GM18507 (cell line): Measurements from ENCODE around the gene NKIRAS2.

Experiments used
- DNase-seq: peaks from one replicate; pipeline ENCODE4 v3.0.0; 2011; ENCODE audit warnings: low read depth; ENCODE audit not compliant: insufficient read length; ENCODE audit errors: extremely low spot score
- FAIRE-seq: peaks from 2 replicates; lab custom pipeline; 2011; peaks lifted over from hg19 to GRCh38; lab: Jason Lieb, UNC

The NKIRAS2 gene

DNA sequence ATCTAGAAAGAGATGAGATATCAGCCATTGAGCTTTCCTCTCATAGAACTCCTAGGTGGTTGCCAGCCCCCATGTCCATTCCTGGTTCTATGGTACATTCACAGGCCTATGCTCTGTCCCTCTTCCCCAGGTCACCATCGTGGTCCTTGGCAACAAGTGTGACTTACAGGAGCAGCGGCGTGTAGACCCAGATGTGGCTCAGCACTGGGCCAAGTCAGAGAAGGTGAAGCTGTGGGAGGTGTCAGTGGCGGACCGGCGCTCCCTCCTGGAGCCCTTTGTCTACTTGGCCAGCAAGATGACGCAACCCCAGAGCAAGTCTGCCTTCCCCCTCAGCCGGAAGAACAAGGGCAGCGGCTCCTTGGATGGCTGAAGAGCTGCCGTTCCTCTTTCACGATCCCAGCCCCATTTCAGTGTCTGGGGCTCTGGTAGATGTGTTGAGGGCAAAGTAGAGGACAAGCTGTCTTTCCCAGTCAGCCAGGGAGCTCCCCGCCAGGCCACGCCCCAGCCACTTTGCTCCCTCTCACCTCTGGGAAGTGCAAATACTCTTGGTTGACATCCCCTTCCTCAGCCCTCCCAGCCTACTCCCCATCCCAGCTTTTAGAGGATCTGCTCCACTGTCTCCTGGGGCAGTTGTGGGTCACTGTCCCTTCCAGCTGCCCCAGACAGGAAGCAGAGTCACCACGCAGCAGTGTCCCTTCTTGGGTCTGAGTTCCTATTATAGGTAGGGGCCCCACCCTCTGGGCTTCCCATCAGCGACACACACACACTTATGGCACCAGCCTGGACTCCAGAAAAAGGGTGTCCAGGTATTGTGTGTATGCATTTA is 3.8 kb downstream of the NKIRAS2 start:
- FAIRE-seq (no peak), DNase-seq (no peak)

GRCh38 chr17:42025191-42025579 is 5.3 kb downstream of the NKIRAS2 start:
- FAIRE-seq = no peak
- DNase-seq = no peak

DNA sequence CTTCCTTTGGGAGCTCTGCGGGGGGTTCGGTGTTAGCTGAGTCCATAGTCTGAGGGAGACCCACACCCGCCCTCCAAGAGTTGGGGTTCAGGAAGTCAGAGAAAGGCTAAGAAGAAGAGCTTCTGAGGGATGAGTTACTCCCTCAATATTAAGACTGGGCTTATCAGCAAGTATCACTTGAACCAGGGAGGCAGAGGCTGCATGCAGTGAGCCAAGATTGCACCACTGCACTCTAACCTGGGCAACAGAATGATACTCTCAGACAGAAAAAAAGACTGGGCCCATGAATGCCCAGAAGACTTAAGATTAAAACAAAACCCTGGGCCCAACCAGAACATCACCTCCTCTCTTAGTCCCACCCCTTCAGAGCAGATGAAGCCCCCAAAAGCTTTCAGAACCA is 6.0 kb downstream of the NKIRAS2 start:
- DNase-seq = no peak

DNA sequence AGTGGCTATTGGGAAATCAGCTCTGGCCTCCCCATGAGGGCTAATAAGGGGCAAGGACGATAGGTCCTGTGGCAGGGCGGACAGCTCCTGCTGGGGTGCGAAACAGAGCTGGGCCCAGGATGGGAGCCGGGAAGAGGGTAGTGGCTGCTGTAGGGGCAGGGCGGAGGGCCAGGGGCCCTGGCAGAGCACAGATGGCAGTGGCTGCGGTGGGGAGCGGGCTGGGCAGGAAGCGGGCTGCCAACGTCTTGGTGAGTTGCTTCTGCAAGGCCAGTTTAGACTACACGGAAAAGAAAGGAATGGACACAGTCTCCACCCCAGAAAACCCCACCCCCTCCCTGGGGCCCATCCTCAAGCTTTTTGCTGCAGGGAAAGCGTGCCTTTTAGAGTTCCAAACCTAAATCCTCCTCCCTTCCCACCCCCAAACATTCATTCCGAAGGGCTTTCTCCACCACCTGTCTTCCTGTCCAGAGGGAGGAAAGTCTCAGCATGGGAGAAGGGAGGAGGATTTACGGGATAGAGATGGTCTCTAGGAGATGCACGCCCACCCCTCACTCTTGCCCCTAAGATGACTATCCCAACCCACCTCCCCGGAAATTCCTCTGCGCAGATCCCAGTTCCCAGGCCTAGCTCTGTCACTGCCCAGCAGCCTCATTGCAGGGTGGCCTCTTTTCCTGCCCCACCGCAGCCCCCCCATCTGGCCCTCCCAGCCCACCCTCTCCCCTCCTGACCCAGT is 7.1 kb downstream of the NKIRAS2 start:
- DNase-seq (no peak), FAIRE-seq (no peak)

More for the DNA sequence above, 6.0 kb downstream of the NKIRAS2 start:
- FAIRE-seq = no peak

DNA sequence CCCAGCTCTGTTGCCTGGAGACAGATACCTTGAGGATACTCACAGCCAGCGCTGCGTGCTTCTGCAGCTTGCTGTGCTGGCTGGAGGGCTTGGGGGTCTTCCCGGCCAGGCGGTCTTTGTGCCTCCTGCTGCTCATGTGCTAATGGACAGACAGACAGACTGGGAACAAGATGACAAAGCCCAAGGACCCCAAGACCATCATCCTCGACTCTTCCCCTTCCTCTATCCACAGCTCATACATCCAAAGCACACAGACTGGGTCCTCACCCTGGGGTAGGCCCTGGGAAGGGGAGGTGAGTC is 7.7 kb downstream of the NKIRAS2 start:
- FAIRE-seq (no peak), DNase-seq (no peak)

DNA sequence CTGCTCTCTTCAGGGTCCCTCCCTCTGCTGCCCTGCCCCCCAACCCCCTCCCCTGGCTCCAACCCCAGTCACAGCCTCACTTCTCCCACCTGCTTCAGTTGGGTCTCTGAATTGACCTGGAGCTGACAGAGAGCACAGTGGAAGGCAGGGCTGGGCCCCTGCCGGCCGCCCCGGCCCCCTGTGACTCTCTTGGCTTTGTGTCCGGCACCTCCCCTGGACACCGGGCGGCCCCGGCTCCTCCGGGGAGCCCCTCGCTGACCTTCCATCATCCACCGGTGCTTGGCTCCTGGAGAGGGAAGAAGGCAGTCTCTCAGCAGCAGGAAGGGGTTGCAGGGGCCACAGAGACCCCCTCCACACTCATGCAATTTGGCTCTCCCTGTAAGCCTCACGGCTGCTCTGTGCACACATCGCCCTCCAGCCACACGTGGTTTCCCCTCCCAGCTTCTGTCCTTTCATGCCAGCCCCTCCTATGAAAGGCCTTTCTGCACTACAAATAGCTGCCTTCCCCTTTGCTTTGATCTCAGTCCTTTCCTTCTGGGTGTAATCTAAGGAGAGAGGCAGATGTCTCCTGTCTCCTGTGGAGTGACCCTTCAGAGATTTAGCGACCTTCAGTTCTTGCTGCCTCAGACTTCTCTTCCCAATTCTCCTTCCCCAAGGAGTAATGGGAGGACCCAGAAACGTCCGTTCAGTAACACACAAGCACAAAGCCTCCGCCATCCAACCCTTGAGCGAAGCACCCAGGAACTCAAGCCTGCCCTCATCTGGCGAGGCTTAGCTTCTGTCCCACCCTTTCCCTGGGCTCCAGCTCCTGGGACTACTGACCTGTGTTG is 8.3 kb downstream of the NKIRAS2 start:
- DNase-seq = no peak
- no peak for FAIRE-seq

- DNase-seq = no peak
- FAIRE-seq = no peak
Observed at GRCh38 chr17:42028791-42029127, 8.9 kb downstream of the NKIRAS2 start.

DNA sequence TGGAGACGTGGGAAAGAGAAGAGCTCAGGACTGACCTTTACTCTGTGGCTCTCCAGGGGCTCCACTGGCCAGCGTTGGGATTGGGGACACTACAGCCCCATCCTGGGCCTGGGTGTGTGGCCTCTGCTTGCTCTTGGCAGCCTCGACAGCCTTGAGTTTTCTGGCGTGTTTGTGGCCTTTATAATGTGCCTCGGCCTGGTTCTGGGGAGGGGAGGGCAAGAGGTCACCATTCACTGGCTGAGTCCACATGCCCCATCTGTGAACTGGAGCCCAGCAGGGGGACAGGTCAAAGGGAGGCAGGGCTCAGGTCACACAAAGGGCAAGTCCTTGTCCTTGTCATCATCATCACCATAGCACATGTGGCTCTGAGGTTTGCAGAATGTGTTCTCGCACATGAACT is 11.7 kb downstream of the NKIRAS2 start:
- DNase-seq (no peak), FAIRE-seq (no peak)

DNA sequence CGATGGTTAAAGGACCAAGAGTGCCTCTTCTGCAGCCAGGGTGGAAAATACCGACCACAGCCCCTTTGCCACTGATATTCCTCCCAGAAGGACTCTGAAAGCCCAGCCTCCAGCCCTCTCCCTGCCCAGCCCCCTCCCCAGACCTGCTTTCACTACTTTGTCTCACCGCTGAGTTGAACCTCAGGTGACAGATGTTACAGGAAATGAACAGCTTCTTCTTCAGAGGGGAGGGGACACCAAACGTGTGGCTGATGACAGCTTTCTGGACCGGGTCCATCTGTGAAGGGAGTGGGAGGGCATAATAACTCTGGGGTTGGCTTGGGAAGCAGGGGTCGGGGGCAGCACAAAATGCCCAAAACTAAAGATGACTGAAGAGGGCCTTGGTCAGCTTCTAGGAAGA is 14.2 kb downstream of the NKIRAS2 start:
- no peak for DNase-seq
- FAIRE-seq = peak; percentile 38

- FAIRE-seq (no peak), DNase-seq (no peak)
Observed at GRCh38 chr17:42038221-42038973, 18.5 kb downstream of the NKIRAS2 start.

GRCh38 chr17:42039794-42040763 is 20.2 kb downstream of the NKIRAS2 start:
- DNase-seq (no peak), FAIRE-seq (no peak)

GRCh38 chr17:42040818-42041217 is 20.9 kb downstream of the NKIRAS2 start:
- DNase-seq (no peak), FAIRE-seq (no peak)

DNA sequence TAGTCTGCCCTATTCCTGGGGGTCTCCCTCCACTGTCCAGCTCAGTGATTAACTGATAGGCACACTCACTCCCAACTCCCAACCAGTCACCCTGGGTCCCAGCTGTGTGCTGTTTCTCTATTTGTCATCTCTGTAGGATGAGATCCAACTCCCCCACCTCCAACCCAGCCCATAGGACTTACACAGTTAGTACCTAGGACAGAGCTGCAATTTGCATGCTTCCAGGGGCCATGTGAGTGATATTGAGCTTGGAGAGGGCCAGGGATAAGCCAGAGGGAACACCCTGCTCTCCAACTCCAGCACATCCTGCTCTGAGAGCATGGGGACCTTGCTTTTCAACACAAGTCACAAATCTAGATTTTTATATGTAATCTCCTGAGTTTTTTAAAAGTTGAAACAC is 21.7 kb downstream of the NKIRAS2 start:
- DNase-seq (no peak), FAIRE-seq (no peak)

GRCh38 chr17:42042598-42043319 is 22.9 kb downstream of the NKIRAS2 start:
- no peak for DNase-seq

DNA sequence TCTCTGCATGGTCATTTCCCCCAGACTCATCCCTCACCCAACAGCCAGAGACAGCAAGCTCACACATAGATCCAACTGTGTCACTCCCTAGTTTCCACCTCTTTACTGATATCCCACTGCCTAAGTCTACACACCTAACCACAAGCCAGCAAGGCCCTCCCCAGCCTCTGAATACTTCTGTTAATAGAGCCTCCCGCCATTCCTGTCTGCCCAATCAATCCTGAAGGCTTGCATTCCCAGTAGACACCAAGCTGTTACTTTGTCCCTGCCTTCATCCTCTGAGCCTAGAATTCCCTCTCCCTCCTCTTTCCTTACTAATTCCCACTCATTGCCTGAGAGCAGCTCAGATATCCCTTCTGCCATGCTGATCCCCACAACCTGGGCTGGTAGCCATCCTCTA is 25.8 kb downstream of the NKIRAS2 start:
- FAIRE-seq = no peak
- no peak for DNase-seq

More at GRCh38 chr17:42042598-42043319, 22.9 kb downstream of the NKIRAS2 start:
- FAIRE-seq = no peak

GRCh38 chr17:42047343-42047742 is 27.5 kb downstream of the NKIRAS2 start:
- DNase-seq (no peak), FAIRE-seq (no peak)

GRCh38 chr17:42049834-42050392 is 30.0 kb downstream of the NKIRAS2 start:
- FAIRE-seq = no peak
- no peak for DNase-seq
